ENCODE results near the gene TBC1D10A. TPM values are rescaled to one million over a fixed set of nuclear protein-coding genes. Genes with fewer than 3 reads are reported as not detected.

Gene TBC1D10A
- total RNA-seq, 1 experiment from 2014 or later: 11.1 TPM

DNA sequence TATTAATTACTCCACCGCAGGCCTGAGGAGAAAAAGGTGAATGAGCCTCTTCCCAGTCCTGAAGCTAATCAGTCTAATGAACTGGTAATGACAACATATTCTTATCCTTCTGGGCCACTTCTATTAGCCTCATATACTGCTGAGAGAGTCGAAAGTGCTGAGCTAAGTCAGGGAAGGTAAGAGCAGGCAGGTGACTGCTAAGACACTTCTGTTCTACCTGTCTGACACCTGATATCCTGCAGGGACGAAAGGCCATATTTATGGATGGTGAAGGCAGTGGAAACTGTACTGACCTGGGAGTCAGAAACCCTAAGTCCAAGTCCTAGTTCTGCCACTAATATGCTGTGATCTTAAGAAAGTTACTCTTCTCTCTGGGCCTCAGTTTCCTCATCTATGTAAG is 3.5 kb downstream of the TBC1D10A start:
- DNase-seq (ENCODE audit: low read depth): no peak

DNA sequence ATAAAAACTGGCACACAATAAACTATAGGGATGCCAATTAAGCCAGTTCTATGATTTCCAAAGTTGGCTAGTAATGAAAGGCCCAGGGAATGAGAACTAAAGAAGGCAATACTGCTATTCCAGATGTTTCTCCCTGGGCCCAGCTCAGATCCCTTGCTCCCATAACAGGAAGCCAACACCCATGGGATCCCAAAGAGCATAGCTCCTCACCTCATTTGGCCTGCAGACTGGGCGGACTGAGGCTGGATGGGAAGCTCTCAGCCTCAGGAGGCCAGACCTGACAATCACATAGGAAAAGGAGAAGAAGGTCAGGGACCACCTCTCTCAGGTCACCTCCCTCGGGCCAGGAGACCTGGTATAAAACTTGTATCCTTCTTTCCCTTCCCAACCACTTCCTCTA is 5.3 kb downstream of the TBC1D10A start:
- DNase-seq (ENCODE audit: low read depth): no peak

DNA sequence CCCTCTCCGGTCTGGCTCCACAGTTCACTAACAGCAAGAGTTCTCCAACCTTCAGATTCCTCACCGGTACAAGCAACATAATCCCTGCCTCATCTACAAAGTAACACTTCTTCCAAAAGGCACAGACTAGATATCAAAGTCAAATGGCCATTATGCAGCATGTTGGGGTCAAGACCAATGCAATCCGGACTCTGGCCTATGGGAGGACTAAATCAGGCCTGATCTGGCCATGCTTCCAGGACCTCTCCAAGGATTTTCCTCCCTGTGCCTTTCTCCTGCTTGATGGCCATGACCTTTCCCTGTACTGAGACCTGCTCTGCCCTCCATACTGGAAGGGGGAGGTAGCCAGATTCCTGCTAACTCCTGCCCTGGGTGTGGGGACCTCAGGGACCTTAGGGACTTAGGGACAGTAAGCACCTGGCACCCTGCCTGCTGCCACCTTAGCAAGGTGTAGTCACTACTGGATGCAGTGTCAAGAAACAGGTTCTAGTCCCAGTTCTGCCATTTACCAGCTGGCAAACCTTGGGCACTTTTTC is 6.7 kb downstream of the TBC1D10A start:
- no peak for DNase-seq (ENCODE audit: low read depth)

DNA sequence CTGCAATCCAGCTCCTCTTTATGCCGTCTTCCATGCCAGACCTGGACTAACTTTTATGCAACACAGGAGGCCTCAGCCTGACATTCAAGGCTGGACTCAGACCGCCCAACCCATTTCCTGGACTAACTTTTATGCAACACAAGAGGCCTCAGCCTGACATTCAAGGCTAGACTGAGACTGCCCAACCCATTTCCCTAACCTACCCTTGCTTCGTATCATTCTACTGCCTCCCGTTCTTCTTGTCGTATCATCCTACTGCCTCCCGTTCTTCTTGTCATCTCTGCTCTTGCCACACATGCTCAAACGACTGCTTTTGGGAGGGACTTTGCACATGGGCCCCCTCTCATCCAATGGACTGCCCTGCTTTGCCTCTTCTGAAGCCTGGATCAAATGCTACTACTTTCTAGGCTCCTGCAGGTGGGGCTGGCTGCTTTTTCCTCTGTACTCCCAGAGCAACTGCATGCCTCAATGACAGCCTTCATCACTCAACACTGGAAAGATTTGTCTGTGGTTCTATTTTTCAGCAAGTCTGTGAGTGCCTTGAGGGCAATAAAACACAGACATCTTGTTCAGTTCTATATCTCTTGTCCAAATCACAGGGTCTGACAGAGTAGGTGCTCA is 7.8 kb downstream of the TBC1D10A start:
- no peak for DNase-seq (ENCODE audit: low read depth)

DNA sequence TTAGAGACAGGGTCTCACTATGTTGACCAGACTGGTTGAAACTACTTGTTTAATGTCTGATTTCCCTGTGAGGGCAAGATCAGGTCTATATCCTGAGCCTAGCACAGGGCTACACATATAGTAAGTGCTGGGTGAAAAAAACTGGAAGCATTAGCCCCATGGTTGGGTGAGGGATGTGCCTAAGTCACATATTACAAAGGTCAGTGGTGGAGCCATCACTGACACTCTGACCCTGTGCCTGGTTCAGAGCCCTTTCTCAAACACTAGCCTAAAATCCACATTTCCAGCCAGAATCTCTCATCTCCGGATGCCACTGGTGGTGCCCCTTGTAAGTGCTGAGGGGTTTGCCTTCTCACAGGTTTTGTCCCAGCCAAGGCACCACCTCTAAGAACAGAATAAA is 9.0 kb downstream of the TBC1D10A start:
- DNase-seq (ENCODE audit: low read depth): no peak

DNA sequence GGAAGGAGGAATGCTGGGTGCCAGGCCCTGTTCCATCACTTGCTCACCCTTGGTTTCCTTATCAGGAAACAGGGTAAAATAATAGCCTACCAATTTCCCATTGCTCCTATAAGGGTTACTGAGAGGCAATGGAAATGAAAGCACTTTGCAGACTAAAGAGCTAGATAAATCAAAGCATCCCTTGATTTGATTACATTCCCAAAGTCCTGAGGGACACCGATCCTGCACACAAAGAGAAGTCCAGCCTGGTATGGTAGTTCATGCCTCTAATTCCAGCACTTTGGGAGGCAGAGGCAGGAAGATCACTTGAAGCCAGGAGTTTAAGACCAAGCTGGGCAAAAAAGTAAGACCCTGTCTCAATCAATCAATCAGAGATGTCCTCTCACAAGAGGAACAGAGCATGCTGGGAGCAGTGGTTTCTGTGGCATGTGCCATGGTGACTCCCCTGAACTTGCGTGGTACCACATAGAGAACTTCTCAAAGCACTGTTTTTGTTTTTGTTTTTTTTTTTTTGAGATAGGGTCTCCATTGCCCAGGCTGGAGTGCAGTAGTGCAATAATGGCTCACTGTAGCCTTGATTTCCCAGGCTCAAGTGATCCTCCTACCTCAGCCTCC is 10.7 kb downstream of the TBC1D10A start:
- no peak for DNase-seq (ENCODE audit: low read depth)

DNA sequence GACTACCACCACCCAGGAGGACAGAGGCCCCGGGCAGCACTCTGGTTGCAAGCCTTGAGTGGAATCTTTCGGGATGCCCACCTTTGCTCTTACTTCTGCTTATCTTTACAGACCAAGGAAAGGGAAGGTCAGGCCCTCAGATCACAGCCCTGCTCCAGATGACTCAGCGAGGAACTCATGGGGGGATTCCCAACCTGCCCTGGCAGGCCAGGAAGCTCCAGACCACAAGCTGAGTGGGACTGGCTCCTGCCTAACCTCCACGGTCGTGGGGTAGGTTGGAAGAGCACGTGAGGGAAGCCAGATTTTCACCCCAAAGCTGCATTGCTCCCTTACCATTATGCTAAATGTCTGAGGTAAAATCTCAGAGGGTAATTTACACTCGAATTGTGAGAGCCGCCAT is 11.8 kb downstream of the TBC1D10A start:
- peak; percentile 71 for DNase-seq (ENCODE audit: low read depth)

DNA sequence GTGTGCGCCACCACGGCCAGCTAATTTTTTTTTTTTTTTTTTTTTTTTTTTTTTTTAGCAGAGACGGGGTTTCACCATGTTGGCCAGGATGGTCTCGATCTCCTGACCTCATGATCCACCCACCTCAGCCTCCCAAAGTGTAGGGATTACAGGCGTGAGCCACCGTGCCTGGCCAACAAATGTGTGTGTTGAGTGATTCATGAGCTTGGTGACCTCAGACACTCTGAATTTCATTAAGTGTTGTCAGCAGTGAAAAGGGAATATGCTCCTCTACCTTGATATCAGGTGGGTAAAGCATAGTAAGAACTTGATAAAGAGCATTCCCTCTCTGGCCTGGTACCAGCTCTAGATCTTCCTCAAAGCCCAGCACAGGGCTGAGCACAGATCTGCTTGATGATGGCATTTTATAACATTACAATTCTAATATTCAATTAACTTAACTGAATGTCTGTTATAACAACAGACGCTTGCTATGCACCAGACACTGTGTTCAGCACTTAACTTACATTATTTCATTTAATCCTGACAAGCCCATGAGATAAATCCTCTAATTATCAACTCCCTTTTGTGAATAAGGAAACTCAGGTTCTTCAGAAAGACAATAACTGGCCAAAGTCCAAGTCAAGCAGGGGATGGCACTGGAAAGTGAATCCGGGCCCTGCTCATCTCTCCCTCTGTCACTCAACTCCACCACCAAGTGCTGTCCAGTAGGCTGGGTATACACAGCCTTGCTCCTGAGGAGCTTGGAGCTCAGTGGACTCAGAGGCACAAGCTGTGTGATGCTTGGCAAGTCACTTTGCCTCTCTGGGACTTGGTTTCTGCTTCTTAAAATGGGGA is 13.0 kb downstream of the TBC1D10A start:
- no peak for DNase-seq (ENCODE audit: low read depth)

DNA sequence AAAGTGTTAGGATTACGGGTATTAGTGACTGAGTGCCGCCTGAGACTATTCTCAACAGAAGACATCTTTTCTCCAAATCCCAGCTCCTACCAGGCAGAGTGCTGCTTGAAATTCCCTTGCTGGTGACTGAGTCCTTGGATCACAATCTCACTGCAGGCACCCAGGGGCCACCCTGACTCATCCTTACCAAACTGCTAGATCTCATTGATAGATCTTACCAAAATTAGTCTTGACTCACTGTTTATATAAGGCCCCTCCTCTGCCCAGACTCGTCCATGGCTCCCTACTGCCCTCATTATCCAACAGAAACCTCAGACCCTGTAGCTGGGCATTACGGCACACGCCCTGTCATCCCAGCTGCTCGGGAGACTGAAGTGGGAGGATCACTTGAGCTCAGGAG is 14.7 kb downstream of the TBC1D10A start:
- peak; percentile 94 for DNase-seq (ENCODE audit: low read depth)

DNA sequence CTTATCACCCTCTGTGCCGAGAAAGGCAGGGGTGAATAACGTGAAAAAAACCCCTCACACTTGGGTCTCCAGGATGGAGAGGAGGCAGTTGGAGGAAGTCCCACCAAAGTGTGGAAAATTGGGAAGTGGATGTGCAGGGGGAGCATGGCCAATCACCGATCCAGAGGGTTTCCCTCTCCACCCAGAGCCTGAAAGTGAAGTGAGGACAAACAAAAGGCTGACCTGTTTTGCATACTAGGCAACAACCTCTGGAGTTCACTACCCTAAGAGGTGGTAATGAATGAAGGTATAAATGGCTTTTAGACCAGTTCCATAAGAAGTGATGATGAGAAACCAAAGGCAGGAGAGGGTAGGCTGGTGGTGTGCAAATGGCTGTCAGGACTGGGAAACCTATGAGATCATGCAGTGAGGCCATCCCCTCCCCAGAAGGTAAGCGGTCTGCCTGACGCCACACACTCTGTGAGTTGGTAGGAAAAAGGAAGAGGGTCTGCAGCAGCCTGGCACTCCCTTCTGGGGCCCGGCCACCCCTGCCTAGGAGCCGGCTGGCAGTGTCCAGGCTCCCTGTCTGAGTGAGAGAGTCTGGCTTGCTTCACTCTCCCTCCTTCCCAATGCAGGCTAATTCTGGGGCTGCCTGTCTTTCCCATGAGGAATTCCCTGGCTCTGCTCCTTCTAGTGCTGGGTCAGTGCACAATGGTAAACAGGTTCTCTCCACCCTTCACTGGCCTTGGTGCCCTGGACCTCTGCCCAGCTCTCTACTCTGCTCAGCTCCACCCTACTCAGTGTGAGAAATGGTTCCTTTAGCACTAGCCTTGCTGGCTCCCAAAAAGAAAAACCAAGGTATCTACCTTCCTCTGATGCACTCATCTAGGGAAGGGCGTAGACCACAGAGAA is 15.6 kb downstream of the TBC1D10A start:
- no peak for DNase-seq (ENCODE audit: low read depth)

DNA sequence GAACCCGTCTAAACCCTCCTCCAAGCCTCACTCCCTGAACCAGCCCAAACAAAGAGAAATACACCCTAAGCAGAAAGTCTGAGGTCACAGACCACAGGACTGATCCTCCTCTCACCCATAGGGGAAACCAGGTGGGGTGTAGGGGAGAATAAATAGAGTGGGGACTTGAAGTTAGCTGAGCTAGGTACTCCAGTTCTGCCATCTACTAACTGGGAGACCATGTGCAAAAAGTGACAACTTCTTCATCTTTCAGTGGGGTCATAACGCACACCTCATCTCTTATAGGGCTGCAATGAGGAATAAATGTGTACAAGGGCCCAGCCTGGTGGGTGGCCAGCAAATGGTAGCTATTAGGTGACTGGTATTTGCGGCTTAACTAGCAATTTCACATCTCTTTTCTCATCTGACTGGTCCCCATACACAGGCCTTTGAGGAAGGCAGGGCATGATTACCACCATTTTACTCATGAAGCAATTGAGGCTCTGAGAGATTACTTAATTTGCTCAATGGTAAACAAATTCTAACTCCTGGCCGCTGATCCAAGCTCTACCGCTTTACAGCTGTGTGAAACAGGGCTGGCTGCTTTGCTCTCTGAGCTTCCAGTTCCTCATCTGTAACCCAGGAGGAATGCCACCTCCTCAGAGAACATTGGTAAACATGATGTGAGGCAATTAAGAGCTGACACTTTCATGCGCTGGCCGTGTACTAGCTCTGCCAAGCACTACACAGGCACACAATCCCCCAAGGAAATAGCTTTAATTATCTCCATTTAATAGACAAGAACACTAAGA is 16.6 kb downstream of the TBC1D10A start:
- no peak for DNase-seq (ENCODE audit: low read depth)

DNA sequence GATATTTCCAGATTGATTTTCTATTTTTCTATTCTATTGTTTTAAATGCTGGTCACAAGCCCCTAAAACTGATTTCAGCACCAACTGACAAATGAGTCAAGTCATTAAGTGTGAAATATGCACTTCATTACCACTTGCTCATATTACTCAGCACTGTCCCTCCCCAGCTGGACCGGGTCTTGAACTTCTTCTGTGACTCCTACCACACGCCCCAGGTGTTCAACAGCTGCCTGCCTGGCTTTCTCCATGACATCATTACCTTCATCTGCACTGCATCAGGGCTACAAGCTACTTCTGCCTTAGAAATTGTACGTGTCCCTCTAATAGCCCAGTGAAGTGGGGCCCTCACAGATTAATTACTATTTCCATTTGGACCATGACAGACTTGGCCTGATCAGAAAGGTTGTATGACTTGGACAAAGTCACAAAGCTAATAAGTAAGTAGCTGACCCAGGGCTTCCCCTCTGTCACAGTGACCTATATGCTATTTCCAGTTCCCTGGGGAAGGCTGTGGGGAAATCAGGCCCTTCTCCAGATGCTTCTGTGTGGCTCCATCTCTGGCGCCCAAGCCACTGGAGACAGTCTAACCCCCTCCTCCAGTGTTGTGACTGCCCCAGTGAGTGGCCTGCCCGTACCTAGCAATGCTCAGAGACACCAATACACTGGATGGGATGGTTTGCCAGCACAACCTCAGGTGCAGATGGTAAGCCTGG is 18.1 kb downstream of the TBC1D10A start:
- no peak for DNase-seq (ENCODE audit: low read depth)

DNA sequence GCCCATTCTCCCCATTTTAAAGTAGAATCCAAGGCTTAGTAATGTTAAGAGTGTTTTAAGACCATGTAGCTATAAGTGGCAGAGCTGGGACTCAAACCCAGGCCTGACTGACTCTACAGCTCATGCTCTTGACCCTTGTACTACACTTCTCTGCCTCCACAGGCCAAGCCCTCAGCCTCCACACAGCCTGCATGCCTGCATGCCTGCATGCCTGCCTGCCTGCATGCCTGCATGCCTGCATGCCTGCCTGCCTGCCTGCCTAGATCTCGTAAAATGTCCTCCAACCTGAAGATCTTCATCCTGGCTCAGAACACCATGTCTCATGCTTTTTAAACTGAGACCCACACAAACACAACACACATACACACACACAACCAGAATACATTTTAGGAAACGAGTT is 18.6 kb downstream of the TBC1D10A start:
- no peak for DNase-seq (ENCODE audit: low read depth)

DNA sequence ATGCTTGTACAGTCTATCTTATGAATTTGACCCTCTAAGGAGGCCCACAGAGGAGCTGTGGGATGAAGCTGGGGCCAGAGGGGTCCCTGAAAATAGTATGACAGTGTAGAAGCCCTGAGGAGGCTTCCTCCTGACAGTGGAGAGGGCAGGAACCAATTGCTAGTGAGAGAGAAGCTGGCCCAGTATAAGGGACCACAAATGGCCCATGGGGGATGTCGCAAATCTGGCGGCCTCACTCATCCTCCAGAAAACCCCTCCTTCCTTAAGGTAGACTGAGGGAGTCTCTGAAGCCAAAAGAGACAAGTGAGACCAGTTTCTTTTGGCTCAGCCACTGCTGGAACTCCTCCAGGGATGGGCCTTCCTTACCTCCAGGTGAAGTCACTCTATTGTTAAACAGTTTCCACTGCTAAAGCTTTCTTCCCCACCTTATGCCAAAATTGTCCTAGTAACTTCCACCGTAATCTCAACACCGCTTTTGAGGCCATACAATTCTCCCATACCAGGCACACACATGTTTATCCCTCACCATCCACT is 19.6 kb downstream of the TBC1D10A start:
- DNase-seq (ENCODE audit: low read depth): no peak

DNA sequence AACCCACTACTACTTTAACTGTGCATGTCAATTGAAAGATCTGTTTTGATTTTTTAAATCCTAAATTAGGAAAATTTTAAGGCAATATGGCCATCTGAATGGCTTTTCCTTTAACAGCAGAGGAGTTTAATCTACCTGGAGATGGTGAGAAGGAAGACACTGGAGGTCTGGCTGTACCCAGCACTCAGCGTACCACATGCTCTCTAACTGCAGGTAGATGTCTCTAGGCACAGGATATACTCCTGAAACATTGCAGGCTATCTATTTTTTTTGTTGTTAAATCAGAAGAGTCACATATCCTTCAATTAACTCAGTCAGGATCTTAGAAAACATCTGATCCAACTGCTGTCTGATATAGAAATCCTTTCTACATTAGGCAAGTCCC is 20.1 kb downstream of the TBC1D10A start:
- DNase-seq (ENCODE audit: low read depth): no peak

DNA sequence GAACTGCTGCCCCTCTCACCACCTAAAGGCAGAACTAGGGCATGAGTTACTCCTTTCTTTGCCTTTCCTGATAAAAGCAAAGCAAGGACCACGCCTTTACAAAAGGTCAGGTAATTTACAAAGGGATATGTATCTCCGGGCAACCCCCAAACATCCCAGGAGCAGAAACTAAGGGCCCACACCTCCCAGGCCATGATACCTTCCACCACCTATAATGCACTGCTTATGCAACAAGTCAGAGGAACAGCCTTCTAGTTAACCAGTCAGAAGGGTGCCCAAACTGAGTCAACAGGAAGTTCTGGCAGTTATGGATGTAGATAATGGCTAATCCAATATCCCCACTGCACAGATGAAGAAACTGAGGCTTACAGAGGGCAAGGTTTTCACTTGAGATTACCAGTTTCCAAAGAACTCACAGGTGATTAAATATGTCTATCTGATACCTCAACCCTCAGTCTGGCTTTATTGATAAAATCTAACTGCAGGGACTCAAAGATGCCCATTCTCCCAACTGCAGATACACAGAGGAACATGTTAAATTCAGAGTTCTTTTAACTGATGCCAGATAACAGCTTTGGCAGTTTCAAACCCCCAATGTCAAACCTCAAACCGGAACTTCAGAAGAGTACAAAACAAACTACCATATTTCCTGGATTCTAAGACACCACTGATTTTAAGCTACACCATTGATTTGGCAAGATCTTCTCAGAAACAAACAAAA is 20.7 kb downstream of the TBC1D10A start:
- no peak for DNase-seq (ENCODE audit: low read depth)

DNA sequence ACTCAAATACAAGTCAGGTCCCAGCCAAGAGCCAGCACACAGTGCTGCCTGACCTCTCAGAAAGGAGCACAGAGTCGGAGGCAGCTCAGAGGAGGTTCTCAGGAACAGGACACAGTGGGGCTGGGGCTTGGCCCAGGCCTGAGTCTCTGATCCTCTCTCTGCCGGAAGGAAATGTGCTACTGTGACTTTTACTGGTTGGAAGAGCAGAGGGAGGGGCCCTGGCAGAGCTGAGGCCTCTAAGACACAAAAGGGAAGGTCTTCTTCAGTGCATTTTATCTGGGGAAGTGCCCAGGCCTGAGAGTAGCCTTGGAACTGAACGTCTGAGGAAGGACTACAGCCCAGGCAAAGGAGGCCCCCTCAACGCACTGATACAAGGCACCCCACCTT is 21.2 kb downstream of the TBC1D10A start:
- no peak for DNase-seq (ENCODE audit: low read depth)

DNA sequence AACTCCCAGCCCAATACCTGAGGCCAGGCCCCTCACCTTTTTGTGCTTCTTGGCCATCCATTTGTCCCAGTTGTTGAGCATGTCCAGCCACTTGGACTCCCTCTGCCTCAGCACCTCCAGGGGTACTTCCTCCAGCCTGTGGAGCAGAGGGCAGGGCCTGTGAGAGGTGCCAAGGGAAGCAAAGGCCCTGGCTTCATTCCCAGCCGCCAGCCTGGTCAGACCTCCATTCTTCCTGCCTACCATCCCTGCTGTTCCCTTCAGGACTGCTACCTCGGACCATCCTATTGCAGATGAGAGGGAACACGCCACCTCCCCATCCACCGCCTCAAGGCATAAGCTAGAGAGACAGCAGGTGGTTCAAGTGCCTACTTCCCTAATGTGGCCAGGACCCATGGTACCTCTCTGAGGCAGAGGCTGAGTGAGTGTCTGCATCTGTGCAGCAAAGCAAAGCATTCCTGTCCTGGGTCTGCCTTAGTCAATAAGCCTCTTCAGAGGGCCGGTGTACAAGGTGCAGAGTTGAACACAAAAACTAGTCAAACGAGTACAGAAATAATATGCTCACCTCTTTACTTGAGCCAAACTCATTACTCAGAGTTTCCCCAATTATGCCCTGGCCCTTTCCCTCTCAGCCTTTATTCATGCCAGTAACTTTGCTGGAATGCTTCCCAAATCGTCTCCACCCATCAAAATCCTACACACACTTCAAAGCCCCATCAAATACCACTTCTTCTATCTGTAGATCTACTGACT is 22.1 kb downstream of the TBC1D10A start:
- DNase-seq (ENCODE audit: low read depth): no peak
